Endothelial cell (in vitro differentiated cells): ENCODE measurements around the gene ASMTL. TPM values are rescaled to one million over a fixed set of nuclear protein-coding genes. Genes with fewer than 3 reads are reported as not detected.

ENCODE experiments used
- DNase-seq: peaks from one replicate; pipeline ENCODE4 v3.0.0; 2021; ENCODE audit warnings: low spot score
- H3K27ac Mint-ChIP-seq: one replicate; pipeline ENCODE4 v1.8.0; 2021; ENCODE audit warnings: mixed read lengths, inconsistent platforms; ENCODE audit not compliant: unreplicated experiment
- H3K27me3 Mint-ChIP-seq: one replicate; pipeline ENCODE4 v1.8.0; 2021; ENCODE audit warnings: mild to moderate bottlenecking, moderate library complexity, mixed read lengths, inconsistent platforms; ENCODE audit not compliant: unreplicated experiment
- H3K36me3 Mint-ChIP-seq: one replicate; pipeline ENCODE4 v1.8.0; 2021; ENCODE audit warnings: mild to moderate bottlenecking, low read depth, mixed read lengths, inconsistent platforms; ENCODE audit not compliant: unreplicated experiment
- H3K4me1 Mint-ChIP-seq: one replicate; pipeline ENCODE4 v1.8.0; 2021; ENCODE audit warnings: mild to moderate bottlenecking, mixed read lengths, inconsistent platforms; ENCODE audit not compliant: unreplicated experiment
- H3K4me3 Mint-ChIP-seq: one replicate; pipeline ENCODE4 v1.8.0; 2021; ENCODE audit warnings: mild to moderate bottlenecking, mixed read lengths, inconsistent platforms; ENCODE audit not compliant: unreplicated experiment
- H3K9me3 Mint-ChIP-seq: one replicate; pipeline ENCODE4 v1.8.0; 2021; ENCODE audit warnings: mixed read lengths, inconsistent platforms; ENCODE audit not compliant: unreplicated experiment
- CTCF ChIP-seq: fragments of 200-600 bp; sonication (generic); IDR thresholded peaks from one replicate; pipeline ENCODE4 v1.5.0; 2021; ENCODE audit warnings: antibody characterized with exemption; ENCODE audit not compliant: unreplicated experiment
- total RNA-seq: library from RNA; stranded (reverse); fragmentation: NEBNext Ultra II Directional; extraction: Animal tissue kit (Norgen Biotek cat#: 25700); gene quantifications from one replicate; pipeline ENCODE4 v1.2.1, GENCODE V29; 2021; ENCODE audit not compliant: unreplicated experiment

The ASMTL gene
- total RNA-seq, 1 donor from 2014 or later = 25.8 TPM

- H3K9me3 Mint-ChIP-seq = peaks cover 34% of the 10 kb centered on the region
- peaks cover 10% of the 10 kb centered on the region for H3K36me3 Mint-ChIP-seq
- no peak for DNase-seq
- peaks cover 8% of the 10 kb centered on the region for H3K27me3 Mint-ChIP-seq
- no peak for TF ChIP-seq CTCF
- H3K4me3 Mint-ChIP-seq = no peak overlapping the region
- H3K4me1 Mint-ChIP-seq = peaks cover 4% of the 10 kb centered on the region
- no peak overlapping the region for H3K27ac Mint-ChIP-seq
Measured at GRCh38 chrX:1488745-1489144, 36.0 kb upstream of the ASMTL start.

GRCh38 chrX:1488141-1488540, 35.4 kb upstream of the ASMTL start:
- peaks cover 4% of the 10 kb centered on the region for H3K4me1 Mint-ChIP-seq
- no peak for DNase-seq
- H3K27me3 Mint-ChIP-seq = peaks cover 8% of the 10 kb centered on the region
- no peak for TF ChIP-seq CTCF
- peaks cover 10% of the 10 kb centered on the region for H3K36me3 Mint-ChIP-seq
- peaks cover 34% of the 10 kb centered on the region for H3K9me3 Mint-ChIP-seq
- no peak overlapping the region for H3K4me3 Mint-ChIP-seq
- H3K27ac Mint-ChIP-seq = peak overlapping the region; percentile 30

GRCh38 chrX:1487401-1487800, 34.7 kb upstream of the ASMTL start:
- DNase-seq = no peak
- TF ChIP-seq CTCF = no peak
- H3K36me3 Mint-ChIP-seq = peaks cover 10% of the 10 kb centered on the region
- H3K27ac Mint-ChIP-seq = no peak overlapping the region
- H3K4me1 Mint-ChIP-seq = peaks cover 4% of the 10 kb centered on the region
- peaks cover 8% of the 10 kb centered on the region for H3K27me3 Mint-ChIP-seq
- no peak overlapping the region for H3K4me3 Mint-ChIP-seq
- H3K9me3 Mint-ChIP-seq = peaks cover 34% of the 10 kb centered on the region

- H3K9me3 Mint-ChIP-seq = peaks cover 29% of the 10 kb centered on the region
- H3K36me3 Mint-ChIP-seq = peaks cover 10% of the 10 kb centered on the region
- no peak for TF ChIP-seq CTCF
- DNase-seq = no peak
- peaks cover 4% of the 10 kb centered on the region for H3K4me1 Mint-ChIP-seq
- no peak overlapping the region for H3K4me3 Mint-ChIP-seq
- peak overlapping the region; percentile 88 for H3K27ac Mint-ChIP-seq
- H3K27me3 Mint-ChIP-seq = peaks cover 8% of the 10 kb centered on the region
Measured at GRCh38 chrX:1486749-1487361, 34.1 kb upstream of the ASMTL start.

- Mint-ChIP-seq H3K4me1 (peaks cover 4% of the 10 kb centered on the region), H3K4me3 (no peak overlapping the region), H3K36me3 (peaks cover 5% of the 10 kb centered on the region), H3K9me3 (peaks cover 22% of the 10 kb centered on the region), H3K27me3 (peaks cover 6% of the 10 kb centered on the region), H3K27ac (no peak overlapping the region)
- no peak for TF ChIP-seq CTCF
- no peak for DNase-seq
Measured at GRCh38 chrX:1486177-1486576, 33.5 kb upstream of the ASMTL start.
